Brain microvascular endothelial cell (primary cell): ENCODE data around the gene RNASEH2C.
"Not testable (repeated sequence)": the region's sequence is repeated elsewhere in the genome, so short reads cannot be mapped to it uniquely, and the experiment has no call there.

Experiments used
- DNase-seq: peaks from one replicate; pipeline ENCODE4 v3.0.0-alpha.2; 2020
- H3K27ac ChIP-seq: fragments of 250-450 bp; sonication (Bioruptor Pico); 2 replicates; pipeline ENCODE4 v1.5.1; 2020; ENCODE audit warnings: mild to moderate bottlenecking, moderate library complexity
- H3K27me3 ChIP-seq: fragments of 250-450 bp; sonication (Bioruptor Pico); replicated peaks from 2 replicates; pipeline ENCODE4 v1.5.1; 2020; ENCODE audit warnings: mild to moderate bottlenecking
- H3K36me3 ChIP-seq: fragments of 250-450 bp; sonication (Bioruptor Pico); replicated peaks from 2 replicates; pipeline ENCODE4 v1.5.1; 2020; ENCODE audit warnings: mild to moderate bottlenecking
- H3K4me3 ChIP-seq: 2 replicates; pipeline ENCODE4 v1.5.1; 2011; ENCODE audit warnings: low read depth, mild to moderate bottlenecking, control low read depth, low read length, moderate library complexity
- CTCF ChIP-seq: IDR thresholded peaks from 2 replicates; pipeline ENCODE4 v1.5.1; 2011; ENCODE audit warnings: low read depth, mild to moderate bottlenecking, moderate library complexity, low read length, control low read depth, inconsistent platforms; ENCODE audit errors: missing control alignments
- in situ Hi-C: cut with HindIII; loops from 2 replicates; pipeline ENCODE4 v1.10.0; 2017; ENCODE audit warnings: low sequenced_read_pairs, low pct_ligation_motif_present

The RNASEH2C gene

GRCh38 chr11:65739022-65739421 is 18.4 kb upstream of the RNASEH2C start:
- Histone ChIP-seq H3K4me3 (no peak overlapping the region), H3K36me3 (no peaks in the 10 kb centered on the region), H3K27me3 (no peaks in the 10 kb centered on the region), H3K27ac (no peak overlapping the region)
- no peak for DNase-seq
- in situ Hi-C loops = no loop called here
- no peak for TF ChIP-seq CTCF

GRCh38 chr11:65736810-65737209 is 16.2 kb upstream of the RNASEH2C start:
- in situ Hi-C loops = no loop called here
- no peaks in the 10 kb centered on the region for H3K27me3 ChIP-seq
- no peak for DNase-seq
- no peak for TF ChIP-seq CTCF
- H3K27ac ChIP-seq = no peak overlapping the region
- no peaks in the 10 kb centered on the region for H3K36me3 ChIP-seq
- no peak overlapping the region for H3K4me3 ChIP-seq

DNA sequence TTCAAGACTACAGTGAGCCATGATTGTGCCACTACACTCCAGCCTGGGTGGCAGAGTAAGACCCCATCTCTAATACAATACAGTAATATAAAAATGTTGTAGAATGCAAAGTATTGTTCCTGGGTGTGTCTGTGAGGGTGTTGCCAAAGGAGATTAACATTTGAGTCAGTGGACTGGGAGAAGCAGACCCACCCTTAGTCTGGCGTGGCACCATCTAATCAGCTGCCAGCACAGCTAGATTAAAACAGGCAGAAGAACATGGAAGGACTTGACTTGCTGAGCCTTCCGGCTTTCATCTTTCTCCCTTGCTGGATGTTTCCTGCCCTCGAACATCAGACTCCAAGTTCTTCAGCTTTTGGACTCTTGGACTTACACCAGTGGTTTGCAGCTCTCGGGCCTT is 14.5 kb upstream of the RNASEH2C start:
- H3K4me3 ChIP-seq, in situ Hi-C loops, DNase-seq, H3K36me3 ChIP-seq, H3K27me3 ChIP-seq, H3K27ac ChIP-seq: not testable (repeated sequence)

DNA sequence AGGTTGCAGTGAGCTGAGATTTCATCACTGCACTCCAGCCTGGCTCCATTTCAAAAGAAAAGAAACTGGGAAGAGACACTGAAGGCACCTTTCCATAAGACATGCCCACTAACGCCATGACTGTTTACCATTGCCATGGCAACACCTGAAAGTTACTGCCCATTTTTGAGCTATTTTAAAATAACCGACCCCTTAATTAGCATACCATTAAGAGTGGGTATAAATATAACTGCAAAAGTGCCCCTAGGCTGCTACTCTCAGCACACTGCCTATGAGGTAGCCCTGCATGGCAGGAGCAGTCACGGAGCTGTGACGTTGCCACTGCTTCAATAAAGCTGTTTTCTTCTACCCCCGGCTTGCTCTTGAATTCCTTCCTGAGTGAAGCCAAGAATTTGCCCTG is 9.9 kb upstream of the RNASEH2C start:
- no peaks in the 10 kb centered on the region for H3K27me3 ChIP-seq
- in situ Hi-C loops = no loop called here
- no peaks in the 10 kb centered on the region for H3K36me3 ChIP-seq
- no peak overlapping the region for H3K4me3 ChIP-seq
- no peak for TF ChIP-seq CTCF
- no peak for DNase-seq
- no peak overlapping the region for H3K27ac ChIP-seq

GRCh38 chr11:65727865-65728264 is 7.3 kb upstream of the RNASEH2C start:
- in situ Hi-C loops = no loop called here
- no peak for TF ChIP-seq CTCF
- H3K36me3 ChIP-seq = no peaks in the 10 kb centered on the region

GRCh38 chr11:65726660-65727059 is 6.1 kb upstream of the RNASEH2C start:
- no peaks in the 10 kb centered on the region for H3K36me3 ChIP-seq
- H3K4me3 ChIP-seq = no peak overlapping the region
- in situ Hi-C loops = no loop called here
- H3K27ac ChIP-seq = no peak overlapping the region
- no peak for TF ChIP-seq CTCF
- no peaks in the 10 kb centered on the region for H3K27me3 ChIP-seq
- no peak for DNase-seq

More at GRCh38 chr11:65727865-65728264, 7.3 kb upstream of the RNASEH2C start:
- DNase-seq = no peak
- H3K27ac ChIP-seq = no peak overlapping the region
- H3K27me3 ChIP-seq = no peaks in the 10 kb centered on the region
- H3K4me3 ChIP-seq = no peak overlapping the region
